ENCODE results near the gene CSTF1. TPM values are rescaled to one million over a fixed set of nuclear protein-coding genes. Genes with fewer than 3 reads are reported as not detected.
A peak's percentile ranks its signal among the peaks of the same experiment; 100 is the strongest.

CSTF1 gene
- total RNA-seq = 10 to 100 TPM; 28.6 to 38.3 (median 31.2) TPM

GRCh38 chr20:56392132-56392880, at the start of gene CSTF1, which contains the start of gene AURKA:
Gene CSTF1 (plus strand): TSS chr20:56392645. CDS start chr20:56395553, 2,908 bp downstream.
Gene AURKA (minus strand): TSS chr20:56392215. CDS start chr20:56388197, 4,018 bp downstream.
- peak within 1 kb of the TSS; percentile 93 for H3K27ac ChIP-seq
- WGBS = under 1% methylated on average over 33 of the region's 53 CpGs
- TF ChIP-seq POLR2A (IDR thresholded peaks at IDR 0.05) (no peak), EP300 (IDR thresholded peaks at IDR 0.05) (peak; percentile 65), POLR2AphosphoS5 (IDR thresholded peaks at IDR 0.05) (peak; percentile 49 to 95 (median 92))
- TF ChIP-seq, protein P1, sequence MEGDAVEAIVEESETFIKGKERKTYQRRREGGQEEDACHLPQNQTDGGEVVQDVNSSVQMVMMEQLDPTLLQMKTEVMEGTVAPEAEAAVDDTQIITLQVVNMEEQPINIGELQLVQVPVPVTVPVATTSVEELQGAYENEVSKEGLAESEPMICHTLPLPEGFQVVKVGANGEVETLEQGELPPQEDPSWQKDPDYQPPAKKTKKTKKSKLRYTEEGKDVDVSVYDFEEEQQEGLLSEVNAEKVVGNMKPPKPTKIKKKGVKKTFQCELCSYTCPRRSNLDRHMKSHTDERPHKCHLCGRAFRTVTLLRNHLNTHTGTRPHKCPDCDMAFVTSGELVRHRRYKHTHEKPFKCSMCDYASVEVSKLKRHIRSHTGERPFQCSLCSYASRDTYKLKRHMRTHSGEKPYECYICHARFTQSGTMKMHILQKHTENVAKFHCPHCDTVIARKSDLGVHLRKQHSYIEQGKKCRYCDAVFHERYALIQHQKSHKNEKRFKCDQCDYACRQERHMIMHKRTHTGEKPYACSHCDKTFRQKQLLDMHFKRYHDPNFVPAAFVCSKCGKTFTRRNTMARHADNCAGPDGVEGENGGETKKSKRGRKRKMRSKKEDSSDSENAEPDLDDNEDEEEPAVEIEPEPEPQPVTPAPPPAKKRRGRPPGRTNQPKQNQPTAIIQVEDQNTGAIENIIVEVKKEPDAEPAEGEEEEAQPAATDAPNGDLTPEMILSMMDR (IDR thresholded peaks at IDR 0.05) = no peak
- H3K36me3 ChIP-seq = peaks cover 23% of the 10 kb centered on the region
- H3K4me1 ChIP-seq = peaks cover 23% of the 10 kb centered on the region
- H3K9me3 ChIP-seq = no peaks in the 10 kb centered on the region
- DNase-seq (ENCODE audit: low spot score in 2 of 2) = peak; percentile 100
- no peaks in the 10 kb centered on the region for H3K27me3 ChIP-seq
- H3K4me3 ChIP-seq = peak within 1 kb of the TSS; percentile 83

- Histone ChIP-seq H3K9me3 (no peaks in the 10 kb centered on the region), H3K27ac (no peak overlapping the region), H3K36me3 (no peaks in the 10 kb centered on the region), H3K27me3 (peaks cover 31% of the 10 kb centered on the region), H3K4me3 (no peak overlapping the region), H3K4me1 (peaks cover 5% of the 10 kb centered on the region)
- 80% methylated on average over 3 of the region's 3 CpGs for WGBS
- DNase-seq (ENCODE audit: low spot score in 2 of 2) = no peak
- TF ChIP-seq POLR2A (IDR thresholded peaks at IDR 0.05) = no peak
- TF ChIP-seq EP300 (IDR thresholded peaks at IDR 0.05) = no peak
- TF ChIP-seq, protein P1 (IDR thresholded peaks at IDR 0.05) = no peak
Observed at GRCh38 chr20:56342783-56343182, 49.7 kb upstream of the CSTF1 start.

DNA sequence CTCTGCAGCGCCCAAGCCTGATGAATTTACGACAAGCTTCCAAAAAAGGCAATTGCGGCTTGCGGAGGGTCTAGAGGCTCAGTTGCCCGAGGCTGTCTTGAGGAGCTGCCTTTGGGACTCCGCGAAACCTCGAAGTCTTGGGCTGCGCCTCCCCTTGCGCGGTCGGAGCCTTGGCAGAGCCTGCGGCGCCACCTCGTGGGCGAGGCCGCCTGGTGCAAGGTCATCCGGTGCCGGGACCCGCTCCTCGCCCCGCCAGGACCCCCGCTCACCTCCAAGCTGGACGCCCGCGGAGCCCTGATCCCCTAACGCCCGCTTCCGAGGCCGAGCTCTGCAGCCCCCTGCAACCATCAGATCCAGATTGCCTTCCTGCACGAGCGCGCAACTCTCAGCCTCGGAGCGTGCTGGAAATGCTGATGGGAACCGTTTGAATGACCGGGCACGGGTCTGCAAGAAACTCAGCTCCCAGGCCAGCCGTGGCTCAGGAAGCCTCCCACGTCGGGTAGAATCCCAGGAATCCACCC, 48.5 kb upstream of the CSTF1 start:
- DNase-seq (ENCODE audit: low spot score in 2 of 2) = no peak
- Histone ChIP-seq H3K36me3 (no peaks in the 10 kb centered on the region), H3K27me3 (peaks cover 28% of the 10 kb centered on the region), H3K9me3 (no peaks in the 10 kb centered on the region), H3K4me3 (no peak overlapping the region), H3K27ac (no peak overlapping the region), H3K4me1 (peaks cover 8% of the 10 kb centered on the region)
- TF ChIP-seq EP300 (IDR thresholded peaks at IDR 0.05) = no peak
- TF ChIP-seq, protein P1 (IDR thresholded peaks at IDR 0.05) = peak; percentile 37 to 75
- WGBS = under 1% methylated on average over 28 of the region's 41 CpGs

DNA sequence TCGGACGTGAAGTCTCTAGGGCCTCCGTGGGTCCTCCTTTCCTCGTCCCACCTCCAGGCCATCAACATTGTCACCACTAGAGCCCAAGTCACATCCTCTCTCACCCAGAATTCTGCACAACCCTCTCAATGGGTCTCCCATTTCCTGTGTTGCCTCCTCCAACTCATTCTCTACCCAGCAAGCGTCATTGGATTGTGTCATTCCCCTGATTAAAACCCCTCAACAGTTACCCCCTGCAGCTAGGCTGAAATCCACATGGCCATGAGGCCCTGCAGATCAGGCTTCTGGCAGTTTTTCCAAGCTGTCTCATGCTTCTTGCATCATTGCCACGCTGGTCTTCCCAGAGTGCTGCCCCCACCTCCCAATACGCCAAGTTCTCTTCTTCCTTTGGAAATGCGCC, 46.5 kb upstream of the CSTF1 start:
- H3K27me3 ChIP-seq = peaks cover 28% of the 10 kb centered on the region
- 88% methylated on average over 8 of the region's 8 CpGs for WGBS
- no peak for DNase-seq (ENCODE audit: low spot score in 2 of 2)
- no peak for TF ChIP-seq EP300 (IDR thresholded peaks at IDR 0.05)
- no peak for TF ChIP-seq POLR2A (IDR thresholded peaks at IDR 0.05)
- TF ChIP-seq POLR2AphosphoS5 (IDR thresholded peaks at IDR 0.05) = no peak
- TF ChIP-seq, protein P1 (IDR thresholded peaks at IDR 0.05) = no peak
- H3K4me3 ChIP-seq = no peak overlapping the region
- H3K36me3 ChIP-seq = no peaks in the 10 kb centered on the region
- H3K27ac ChIP-seq = no peak overlapping the region
- no peaks in the 10 kb centered on the region for H3K9me3 ChIP-seq
- H3K4me1 ChIP-seq = peaks cover 8% of the 10 kb centered on the region

GRCh38 chr20:56347628-56348304, 44.7 kb upstream of the CSTF1 start:
- WGBS = 76% methylated on average over 13 of the region's 13 CpGs
- no peak overlapping the region for H3K4me3 ChIP-seq
- DNase-seq (ENCODE audit: low spot score in 2 of 2) = no peak
- H3K9me3 ChIP-seq = no peaks in the 10 kb centered on the region
- TF ChIP-seq, protein P1 (IDR thresholded peaks at IDR 0.05) = no peak
- TF ChIP-seq POLR2AphosphoS5 (IDR thresholded peaks at IDR 0.05) = no peak
- no peak for TF ChIP-seq EP300 (IDR thresholded peaks at IDR 0.05)
- TF ChIP-seq POLR2A (IDR thresholded peaks at IDR 0.05) = no peak
- peaks cover 8% of the 10 kb centered on the region for H3K4me1 ChIP-seq
- peaks cover 24% of the 10 kb centered on the region for H3K27me3 ChIP-seq
- H3K36me3 ChIP-seq = no peaks in the 10 kb centered on the region
- H3K27ac ChIP-seq = no peak overlapping the region

Measured in suprapubic skin (tissue), 4 donors.